HG02678 (cell line): ENCODE measurements around the gene ABCB6.

Experiments used
- ATAC-seq: cut with Tn5 transposase; IDR thresholded peaks from one replicate; pipeline ENCODE4 v1.9.1; 2021; ENCODE audit warnings: mild to moderate bottlenecking, moderate library complexity; ENCODE audit not compliant: unreplicated experiment

The ABCB6 gene

GRCh38 chr2:219186754-219187456 lies 31.9 kb downstream of the ABCB6 start:
- no peak for ATAC-seq

DNA sequence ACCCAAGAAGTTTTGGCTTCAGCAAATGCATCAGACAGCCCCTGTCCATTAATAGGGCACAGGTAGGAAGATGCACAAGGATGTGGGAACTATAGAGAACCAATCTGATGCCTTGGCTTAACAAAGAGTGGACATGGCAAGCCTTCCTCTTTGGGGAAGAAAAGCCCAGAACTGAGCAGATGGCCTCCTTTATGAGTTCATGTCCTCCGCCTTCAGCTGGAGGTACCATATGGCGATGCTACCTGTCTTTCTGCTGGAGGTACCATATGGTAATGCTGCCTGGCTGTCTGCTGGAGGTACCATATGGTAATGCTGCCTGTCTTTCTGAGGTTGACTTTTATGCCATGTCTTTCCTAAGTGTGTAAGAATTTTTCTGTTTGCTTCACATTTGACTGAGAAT lies 34.6 kb downstream of the ABCB6 start:
- no peak for ATAC-seq

- ATAC-seq = no peak
Observed at GRCh38 chr2:219183151-219183772, 35.5 kb downstream of the ABCB6 start.

- no peak for ATAC-seq
Observed at GRCh38 chr2:219182331-219183150, 36.2 kb downstream of the ABCB6 start.

DNA sequence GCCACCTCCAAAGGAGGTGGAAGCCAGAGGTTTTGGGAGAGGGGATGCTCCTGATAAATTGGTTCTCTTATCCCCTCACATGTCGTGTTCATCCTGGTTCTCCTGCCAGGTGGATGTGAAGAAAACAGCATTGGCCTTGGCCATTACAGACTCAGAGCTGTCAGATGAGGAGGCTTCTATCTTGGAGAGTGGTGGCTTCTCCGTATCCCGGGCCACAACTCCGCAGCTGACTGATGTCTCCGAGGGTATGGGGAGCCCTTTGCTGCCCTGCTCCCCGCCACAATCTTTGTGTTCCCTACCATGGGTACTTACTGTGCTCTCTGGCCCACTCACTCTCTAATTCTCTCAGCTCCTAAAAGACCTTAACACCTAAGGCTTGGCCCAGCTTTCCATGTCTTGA lies 37.2 kb downstream of the ABCB6 start:
- ATAC-seq = no peak

GRCh38 chr2:219180961-219181360 lies 37.8 kb downstream of the ABCB6 start:
- ATAC-seq = no peak

DNA sequence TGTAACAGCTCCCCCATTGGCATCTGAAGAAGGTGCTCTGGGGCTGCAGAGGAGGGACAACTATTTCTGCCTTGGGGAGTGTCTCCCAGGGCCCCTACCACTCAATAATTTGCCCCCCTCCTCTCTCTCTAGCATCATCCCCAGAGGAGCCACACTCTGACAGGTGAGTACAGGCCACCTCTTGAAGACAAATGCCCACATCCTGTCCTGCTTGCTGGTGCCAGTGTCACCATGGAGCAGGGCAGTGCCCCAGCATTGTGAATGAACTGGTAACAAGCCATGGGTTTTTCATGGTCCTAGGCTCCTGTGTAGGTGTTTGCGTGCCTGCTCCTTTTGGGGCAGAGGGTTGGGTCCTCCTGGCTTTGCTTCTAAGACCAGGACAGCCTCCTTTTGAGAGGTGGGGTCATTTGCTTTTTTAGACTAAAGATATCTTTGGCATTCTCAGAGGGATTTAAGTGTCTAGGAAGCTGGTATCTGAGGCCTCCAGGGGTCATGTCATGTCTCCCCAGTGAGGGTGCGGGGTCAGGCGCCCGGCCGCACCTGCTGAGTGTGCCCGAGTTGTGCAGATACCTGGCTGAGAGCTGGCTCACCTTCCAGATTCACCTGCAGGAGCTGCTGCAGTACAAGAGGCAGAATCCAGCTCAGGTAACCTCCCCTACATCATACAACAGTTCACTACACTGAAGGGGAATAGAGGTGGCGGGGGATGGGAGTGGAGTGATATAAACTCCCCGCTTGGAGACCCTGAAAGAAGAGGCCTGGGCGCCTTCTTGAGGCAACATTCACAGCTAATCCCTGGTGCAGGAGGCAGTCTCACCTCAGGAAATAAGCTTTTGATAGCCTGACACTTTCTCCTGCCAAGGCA lies 38.9 kb downstream of the ABCB6 start:
- no peak for ATAC-seq

DNA sequence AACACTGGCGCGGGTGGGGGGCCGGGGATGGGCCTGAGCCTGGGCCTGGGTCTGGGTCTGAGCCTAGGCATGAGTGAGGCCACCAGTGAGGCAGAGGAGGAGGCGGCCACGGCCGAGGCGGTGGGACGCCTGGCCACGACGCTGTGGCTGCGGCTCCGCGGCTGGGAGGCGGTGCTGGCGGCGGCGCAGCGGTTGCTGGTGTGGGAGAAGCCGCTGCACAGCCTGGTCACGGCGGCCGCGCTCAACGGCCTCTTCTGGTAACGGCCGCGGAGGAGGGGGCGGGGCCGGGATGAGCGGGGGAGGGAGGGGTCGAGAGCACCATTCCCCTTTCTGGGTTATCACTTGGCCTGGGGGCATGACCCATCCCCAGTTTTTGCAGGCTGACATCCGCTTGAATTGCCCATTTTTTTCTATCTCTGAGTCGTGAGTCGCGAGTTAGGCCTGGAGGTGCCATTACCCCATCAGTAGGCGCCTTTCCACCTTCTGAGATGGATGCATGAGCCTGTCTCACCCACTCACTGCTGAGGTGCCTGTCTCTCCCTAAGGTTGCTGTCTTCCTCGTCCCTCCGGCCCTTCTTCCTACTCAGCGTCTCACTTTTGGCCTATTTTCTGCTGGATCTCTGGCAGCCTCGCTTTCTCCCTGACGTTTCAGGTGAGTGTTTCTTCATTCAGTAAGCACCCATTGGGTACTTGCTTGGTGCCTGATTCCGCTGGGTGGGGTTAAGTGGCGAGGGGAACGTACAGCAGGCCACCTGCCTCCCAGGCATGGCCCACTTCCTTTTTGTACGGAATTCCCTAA lies 40.2 kb downstream of the ABCB6 start:
- peak; percentile 10 for ATAC-seq

DNA sequence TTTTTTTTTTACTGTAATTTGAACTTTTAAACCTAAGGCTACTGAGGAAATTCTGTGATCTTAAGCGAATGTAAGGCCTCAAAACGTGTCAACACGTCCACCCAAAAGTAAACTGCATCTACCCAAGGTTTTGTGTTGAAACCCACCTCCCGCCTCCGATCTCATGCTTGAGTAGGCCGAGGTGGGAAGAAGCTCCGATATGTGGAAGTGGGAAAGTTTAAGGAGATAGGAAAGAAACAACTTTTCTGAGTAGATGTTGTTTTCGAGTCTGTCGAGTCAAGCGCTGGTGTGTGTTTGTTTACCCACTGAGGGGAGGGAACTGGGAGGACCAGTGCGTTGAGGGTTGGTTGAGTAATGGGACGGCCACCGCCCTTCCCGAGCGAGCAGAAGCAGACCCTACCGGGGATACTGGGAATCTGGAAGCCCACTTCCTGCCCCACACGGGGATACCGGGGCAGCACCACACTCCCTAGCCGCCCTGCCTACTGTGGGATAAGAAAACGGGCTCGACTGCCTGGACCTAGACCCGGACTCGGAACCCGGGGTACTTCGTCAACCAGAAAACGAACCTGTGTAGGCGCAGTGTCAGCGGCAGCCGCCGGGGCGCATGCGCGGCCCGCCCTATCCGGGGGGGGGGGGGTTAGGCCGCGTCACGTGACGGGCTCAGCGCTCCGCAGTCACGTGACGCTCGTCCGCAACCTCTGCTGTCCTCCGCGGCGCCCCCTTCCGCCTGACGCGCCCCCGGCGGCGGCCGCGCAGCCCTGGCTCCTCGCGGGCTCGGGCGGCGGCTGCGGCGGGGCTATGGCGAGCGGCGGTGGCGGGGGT lies 41.0 kb downstream of the ABCB6 start, which contains the start of gene RETREG2:
RETREG2 (plus strand) TSS at position 724 of the 825 bp plus-strand sequence; CDS start at position 802, 78 bp downstream.
- peak; percentile 43 for ATAC-seq

GRCh38 chr2:219176818-219177551 lies 41.8 kb downstream of the ABCB6 start, which contains the start of gene CNPPD1:
TSS of gene CNPPD1 (minus strand) at chr2:219176925. CDS start at chr2:219176828, 97 bp downstream.
- peak; percentile 70 for ATAC-seq

DNA sequence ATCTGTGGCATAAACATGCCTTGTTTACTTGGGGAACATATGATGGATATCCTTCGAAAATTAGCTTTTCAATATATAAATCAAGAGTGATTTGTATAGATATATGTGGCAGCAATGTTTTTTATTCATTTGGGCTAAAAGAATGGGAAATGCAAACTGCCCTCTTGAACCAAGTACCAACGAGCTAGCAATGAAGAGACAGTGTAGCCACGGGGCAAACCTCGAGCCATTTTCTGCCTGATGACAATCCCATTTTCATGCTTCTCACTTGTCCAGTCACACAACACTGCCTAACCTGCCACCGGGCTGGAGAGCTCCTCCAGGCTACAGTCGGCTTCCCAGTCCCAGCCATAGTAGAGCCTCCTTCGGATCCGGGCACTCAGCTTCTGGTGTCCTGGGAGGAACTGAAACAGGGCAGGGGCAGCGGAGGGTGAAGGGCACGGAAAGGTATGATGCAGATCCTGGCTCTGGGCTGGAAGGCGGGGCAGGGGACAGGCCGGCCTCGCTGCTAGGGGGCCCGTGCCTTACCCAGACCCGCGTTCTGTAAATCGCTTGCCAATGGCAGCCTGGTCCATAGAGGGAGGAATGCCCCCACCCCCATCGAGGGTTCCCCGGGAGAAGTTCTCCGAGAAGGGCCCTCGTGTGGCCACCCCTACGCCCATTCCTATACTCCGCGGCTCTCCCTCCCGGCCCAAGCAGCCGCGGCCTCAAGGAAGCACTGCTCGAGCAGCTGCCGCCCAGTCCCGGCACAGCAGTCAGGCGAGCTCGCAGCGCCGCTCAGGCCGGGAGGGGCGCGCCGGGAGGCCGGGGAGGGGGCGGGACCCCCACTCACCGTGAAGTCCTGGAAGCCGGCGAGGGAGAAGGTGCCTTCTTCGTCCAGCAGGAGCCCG lies 42.6 kb downstream of the ABCB6 start:
- peak; percentile 30 for ATAC-seq

GRCh38 chr2:219175486-219175885 lies 43.3 kb downstream of the ABCB6 start:
- ATAC-seq = no peak

DNA sequence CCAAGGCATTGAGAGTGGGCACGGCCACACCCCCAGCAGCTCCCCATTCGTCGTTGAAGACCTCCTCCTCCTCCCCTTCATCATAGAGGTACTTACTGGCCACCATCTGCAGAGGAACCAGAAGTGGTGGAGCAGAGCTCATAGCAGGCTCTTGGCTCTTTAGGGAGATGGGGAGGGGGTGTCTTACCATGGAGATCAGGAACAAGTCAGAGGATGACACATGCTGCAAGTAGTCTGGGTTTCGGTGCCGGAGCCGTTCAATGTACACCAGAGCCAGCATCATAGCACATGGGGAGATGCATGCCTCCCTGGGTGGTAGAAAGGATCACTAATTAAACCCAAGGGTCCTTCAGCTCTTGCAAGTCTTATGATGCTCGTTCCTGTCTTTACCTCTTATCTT lies 44.0 kb downstream of the ABCB6 start:
- ATAC-seq = no peak

GRCh38 chr2:219174146-219174545 lies 44.6 kb downstream of the ABCB6 start:
- no peak for ATAC-seq

DNA sequence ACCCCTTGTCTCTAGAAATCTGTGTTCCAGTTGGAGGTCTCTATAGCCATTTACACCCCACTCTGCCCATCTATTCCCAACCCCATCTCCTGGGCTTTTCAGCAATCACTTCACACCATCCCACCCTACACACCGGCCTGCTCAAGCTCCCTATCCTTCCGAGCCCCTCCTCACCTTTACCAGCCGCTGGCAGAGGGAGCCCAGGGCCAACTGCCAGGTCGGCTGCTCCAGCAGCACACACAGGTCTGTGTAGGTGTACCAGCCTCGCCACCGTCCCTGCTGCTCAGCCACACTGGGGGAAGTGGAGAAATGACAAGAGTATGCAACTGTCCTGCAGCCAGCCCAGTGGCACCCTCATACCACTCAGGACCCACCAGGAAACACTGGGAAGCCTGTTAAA lies 45.6 kb downstream of the ABCB6 start:
- no peak for ATAC-seq

GRCh38 chr2:219172231-219173154 lies 46.3 kb downstream of the ABCB6 start:
- no peak for ATAC-seq
